Mesothelial cell of epicardium (in vitro differentiated cells): ENCODE data around the gene DEFB129. TPM values are rescaled to one million over a fixed set of nuclear protein-coding genes. Genes with fewer than 3 reads are reported as not detected.
"Not testable (repeated sequence)": the region's sequence is repeated elsewhere in the genome, so short reads cannot be mapped to it uniquely, and the experiment has no call there.

Source experiments
- DNase-seq, 2 experiments: peaks; one replicate each; pipeline ENCODE4 v3.0.0; 2021; ENCODE audit warnings: low spot score in 2 of 2; ENCODE audit not compliant: unreplicated experiment in 2 of 2
- H3K27ac Mint-ChIP-seq: 2 replicates; pipeline ENCODE4 v1.8.0; 2021; ENCODE audit warnings: mixed read lengths
- H3K27me3 Mint-ChIP-seq: 2 replicates; pipeline ENCODE4 v1.8.0; 2021; ENCODE audit warnings: low read depth, mixed read lengths
- H3K36me3 Mint-ChIP-seq: 2 replicates; pipeline ENCODE4 v1.8.0; 2021; ENCODE audit warnings: mixed read lengths
- H3K4me1 Mint-ChIP-seq: 2 replicates; pipeline ENCODE4 v1.8.0; 2021; ENCODE audit warnings: mixed read lengths
- H3K4me3 Mint-ChIP-seq: 2 replicates; pipeline ENCODE4 v1.8.0; 2021; ENCODE audit warnings: mild to moderate bottlenecking, moderate library complexity, mixed read lengths
- H3K9me3 Mint-ChIP-seq: 2 replicates; pipeline ENCODE4 v1.8.0; 2021; ENCODE audit warnings: mixed read lengths
- CTCF ChIP-seq: fragments of 200-600 bp; sonication (generic); IDR thresholded peaks from one replicate; pipeline ENCODE4 v1.5.0; 2021; ENCODE audit warnings: antibody characterized with exemption; ENCODE audit not compliant: unreplicated experiment
- total RNA-seq: library from RNA; stranded (reverse); gene quantifications from 3 replicates; pipeline ENCODE4 v1.2.1, GENCODE V29; 2021

Gene DEFB129
- total RNA-seq, 1 donor from 2014 or later: not detected

- no peak for DNase-seq
- H3K27ac Mint-ChIP-seq: no peak overlapping the region
- H3K4me3 Mint-ChIP-seq: no peak overlapping the region
- no peak for TF ChIP-seq CTCF
- no peaks in the 10 kb centered on the region for H3K36me3 Mint-ChIP-seq
- no peaks in the 10 kb centered on the region for H3K4me1 Mint-ChIP-seq
- no peaks in the 10 kb centered on the region for H3K9me3 Mint-ChIP-seq
- peaks cover 60% of the 10 kb centered on the region for H3K27me3 Mint-ChIP-seq
Observed at GRCh38 chr20:217266-217665, 9.8 kb upstream of the DEFB129 start.

- Mint-ChIP-seq H3K9me3 (no peaks in the 10 kb centered on the region), H3K4me3 (no peak overlapping the region), H3K4me1 (no peaks in the 10 kb centered on the region), H3K36me3 (no peaks in the 10 kb centered on the region), H3K27me3 (peaks cover 59% of the 10 kb centered on the region), H3K27ac (no peak overlapping the region)
- no peak for TF ChIP-seq CTCF
- no peak for DNase-seq
Observed at GRCh38 chr20:219290-220115, 7.6 kb upstream of the DEFB129 start.

- TF ChIP-seq CTCF: no peak
- Mint-ChIP-seq H3K27me3 (peaks cover 66% of the 10 kb centered on the region), H3K27ac (no peak overlapping the region), H3K4me1 (no peaks in the 10 kb centered on the region), H3K4me3 (no peak overlapping the region), H3K9me3 (peaks cover 4% of the 10 kb centered on the region), H3K36me3 (no peaks in the 10 kb centered on the region)
- DNase-seq: no peak
Observed at GRCh38 chr20:221258-221830, 5.7 kb upstream of the DEFB129 start.

- H3K9me3 Mint-ChIP-seq, DNase-seq, H3K4me1 Mint-ChIP-seq, H3K4me3 Mint-ChIP-seq, H3K27ac Mint-ChIP-seq, H3K36me3 Mint-ChIP-seq: not testable (repeated sequence)
- H3K27me3 Mint-ChIP-seq: peaks cover 59% of the 10 kb centered on the region
Observed at GRCh38 chr20:225879-226278, 1.2 kb upstream of the DEFB129 start.

- TF ChIP-seq CTCF: no peak
- Mint-ChIP-seq H3K36me3 (no peaks in the 10 kb centered on the region), H3K27ac (no peak overlapping the region), H3K27me3 (peaks cover 51% of the 10 kb centered on the region), H3K4me3 (no peak overlapping the region), H3K4me1 (no peaks in the 10 kb centered on the region), H3K9me3 (peaks cover 4% of the 10 kb centered on the region)
- DNase-seq: no peak
Observed at GRCh38 chr20:227439-228105, 514 bp downstream of the DEFB129 start.

GRCh38 chr20:235891-236290 is 8.8 kb downstream of the DEFB129 start:
- no peak overlapping the region for H3K27ac Mint-ChIP-seq
- no peak for TF ChIP-seq CTCF
- no peak for DNase-seq
- no peak overlapping the region for H3K4me3 Mint-ChIP-seq
- peaks cover 5% of the 10 kb centered on the region for H3K4me1 Mint-ChIP-seq
- no peaks in the 10 kb centered on the region for H3K9me3 Mint-ChIP-seq
- H3K36me3 Mint-ChIP-seq: no peaks in the 10 kb centered on the region
- H3K27me3 Mint-ChIP-seq: peaks cover 24% of the 10 kb centered on the region
